ENCODE data around the gene LPP.

Gene LPP

DNA sequence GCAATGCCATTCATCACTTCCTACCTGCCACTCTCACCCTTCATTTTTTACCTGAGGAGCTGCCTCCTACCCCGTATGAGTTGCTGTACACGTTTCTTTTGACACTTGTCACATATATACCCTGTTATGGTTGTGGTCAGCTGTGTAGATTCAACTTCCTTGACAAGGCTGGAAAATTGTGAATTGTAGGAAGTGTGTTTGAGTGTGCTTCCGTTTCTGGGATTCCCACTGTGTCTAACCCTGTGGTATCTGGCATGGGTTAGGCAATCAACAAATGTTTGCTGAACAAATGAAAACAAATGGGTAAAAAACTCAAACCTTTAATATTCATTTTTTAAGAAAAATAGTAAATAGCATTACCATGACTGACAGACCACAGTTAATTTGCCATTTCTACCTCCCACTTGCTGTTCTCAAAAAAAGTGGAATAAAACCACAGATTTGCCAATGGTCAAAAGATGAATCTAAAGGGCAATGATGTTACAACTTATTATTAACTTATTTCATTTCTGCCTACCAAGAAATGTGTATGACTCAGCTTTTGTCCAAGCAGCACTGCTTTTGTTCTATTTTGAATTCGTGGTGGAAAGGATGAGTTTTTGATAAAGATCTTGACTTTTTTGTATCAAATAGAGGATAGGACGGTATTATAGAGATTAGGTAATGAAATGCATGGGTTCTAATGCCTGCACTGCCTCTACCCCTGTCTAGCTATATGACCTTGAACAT lies 404.6 kb downstream of the LPP start:
- peak; percentile 18 for DNase-seq (ENCODE audit: low spot score)

DNA sequence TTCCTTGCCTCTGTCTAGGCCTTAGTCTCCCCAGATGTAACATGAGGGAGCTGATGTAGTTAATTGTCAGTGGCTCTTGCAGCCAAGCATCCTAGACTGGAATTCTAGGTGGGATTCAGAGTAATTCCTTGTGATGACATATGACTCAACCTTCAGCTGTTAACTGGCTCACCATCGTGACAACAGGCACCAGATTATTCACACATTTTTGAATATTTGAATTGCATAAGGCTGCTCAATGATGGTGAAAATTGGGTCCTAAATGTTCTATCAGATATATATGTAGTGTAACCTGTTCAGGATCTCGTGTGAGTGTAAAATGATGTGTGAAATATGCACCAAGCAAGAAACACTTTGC lies 405.1 kb downstream of the LPP start:
- peak; percentile 29 for DNase-seq (ENCODE audit: low spot score)

DNA sequence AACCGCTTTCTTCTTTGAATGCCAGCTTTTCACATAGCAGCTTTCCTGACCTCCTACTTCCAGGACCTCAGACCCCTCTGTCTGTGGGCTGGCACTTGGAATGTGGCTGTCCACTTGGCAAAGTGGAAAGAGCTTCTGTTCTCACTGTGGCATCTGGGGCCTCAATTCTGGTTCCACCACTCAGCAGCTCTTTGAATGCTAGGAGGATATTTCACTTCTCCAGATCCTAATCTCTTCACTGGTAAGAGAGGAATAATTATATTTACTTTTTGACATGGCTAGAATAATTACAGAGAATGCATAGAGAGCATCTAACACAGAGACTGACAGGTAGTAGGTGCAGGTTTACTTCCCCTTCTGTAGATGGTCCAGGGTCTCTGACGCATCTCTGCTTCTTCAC lies 405.9 kb downstream of the LPP start:
- DNase-seq (ENCODE audit: low spot score) = no peak

DNA sequence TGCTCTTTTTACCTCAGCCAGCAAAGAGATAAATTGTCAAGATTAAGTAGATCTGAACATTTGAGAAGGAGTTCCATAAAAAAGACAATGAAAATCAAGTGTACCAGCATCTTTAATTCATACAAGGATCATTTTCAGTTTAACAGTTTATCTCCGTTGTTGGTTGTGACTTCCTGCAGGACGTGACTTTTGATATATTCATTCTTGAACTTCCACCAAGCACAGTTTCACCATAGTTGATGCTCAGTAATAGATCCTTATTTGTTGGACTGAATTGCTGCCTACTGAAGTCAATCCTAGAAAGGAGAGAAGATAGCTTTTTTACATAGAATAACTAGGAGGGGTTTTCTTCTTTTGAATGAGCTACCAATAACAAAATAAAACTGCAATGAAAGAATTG lies 408.2 kb downstream of the LPP start:
- DNase-seq (ENCODE audit: low spot score) = no peak

DNA sequence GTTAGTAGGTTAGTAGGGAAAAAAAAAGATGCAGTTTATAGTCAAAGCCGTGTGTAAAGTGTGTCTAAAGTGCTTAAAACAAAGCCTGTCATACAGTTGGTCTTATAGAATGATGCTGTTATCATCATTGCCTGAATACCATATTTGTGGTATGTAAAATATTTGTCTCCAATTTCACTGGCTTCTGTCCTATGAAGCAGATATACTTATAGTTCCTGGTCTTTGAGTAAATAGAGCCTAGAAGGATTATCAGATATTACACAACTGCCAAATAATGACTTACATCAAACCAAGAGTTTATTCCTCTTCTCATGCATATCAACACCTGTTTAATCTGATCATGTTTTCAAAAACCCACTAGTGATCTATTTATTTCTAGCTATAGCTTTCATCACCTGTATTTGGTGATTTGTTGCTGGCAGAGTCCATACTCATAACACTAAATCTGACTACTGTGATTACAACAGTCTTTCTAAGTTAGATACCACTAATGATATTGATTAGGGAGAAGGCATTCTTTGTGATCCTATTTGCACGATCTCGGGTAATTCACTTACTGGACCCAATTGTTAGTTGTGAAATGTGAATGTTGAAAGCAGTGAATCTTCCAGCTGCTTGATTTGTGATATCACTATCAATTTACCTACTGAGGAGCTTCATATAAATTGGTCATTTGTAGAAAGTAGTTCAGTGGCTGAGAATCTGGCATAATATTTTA lies 413.7 kb downstream of the LPP start:
- no peak for DNase-seq (ENCODE audit: low spot score)

DNA sequence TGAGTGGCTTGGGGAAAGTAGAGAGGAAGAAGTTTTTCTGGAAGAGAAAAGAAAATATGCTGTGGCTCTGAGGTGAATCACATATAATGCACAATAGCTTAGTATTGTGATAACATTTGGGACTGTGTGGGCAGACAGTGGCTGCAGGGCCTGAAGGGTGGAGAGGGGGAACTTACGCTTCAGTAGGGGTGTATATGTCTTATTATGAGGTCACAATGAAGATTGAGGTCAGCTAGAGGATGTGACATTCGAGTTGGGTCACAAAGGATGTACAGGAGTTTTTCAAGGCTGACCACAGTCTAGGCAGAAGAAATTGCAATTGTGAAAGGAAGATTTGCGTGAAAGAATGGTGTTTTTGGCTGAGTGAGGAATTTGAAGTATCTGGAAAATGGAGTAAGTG lies 414.8 kb downstream of the LPP start:
- peak; percentile 8 for DNase-seq (ENCODE audit: low spot score)

DNA sequence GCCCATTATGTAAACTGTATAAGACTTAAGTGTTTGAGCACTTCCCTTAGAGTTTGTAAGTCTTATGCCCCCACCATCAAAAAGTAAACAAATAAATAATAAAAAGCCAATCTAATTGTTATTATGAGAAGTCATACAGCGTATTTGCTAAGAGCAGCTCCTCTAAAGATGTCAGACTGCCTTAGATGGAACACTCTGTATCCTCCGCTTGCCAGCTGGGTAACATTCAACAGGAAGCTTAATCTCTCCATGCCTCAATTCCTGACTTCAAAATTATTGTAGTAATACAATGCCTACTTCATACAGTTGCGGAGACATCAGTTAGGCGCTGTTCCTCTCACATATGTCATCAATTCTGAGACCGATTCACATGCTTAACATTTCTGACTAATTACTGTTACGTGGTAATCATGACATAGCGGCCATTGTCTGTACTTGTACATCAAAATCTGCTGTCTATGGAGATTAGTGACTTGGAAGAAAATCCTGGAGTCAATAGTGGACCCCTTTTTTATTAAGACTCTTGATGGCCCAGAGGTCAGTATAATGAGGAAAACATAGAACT lies 417.7 kb downstream of the LPP start:
- DNase-seq (ENCODE audit: low spot score) = no peak

DNA sequence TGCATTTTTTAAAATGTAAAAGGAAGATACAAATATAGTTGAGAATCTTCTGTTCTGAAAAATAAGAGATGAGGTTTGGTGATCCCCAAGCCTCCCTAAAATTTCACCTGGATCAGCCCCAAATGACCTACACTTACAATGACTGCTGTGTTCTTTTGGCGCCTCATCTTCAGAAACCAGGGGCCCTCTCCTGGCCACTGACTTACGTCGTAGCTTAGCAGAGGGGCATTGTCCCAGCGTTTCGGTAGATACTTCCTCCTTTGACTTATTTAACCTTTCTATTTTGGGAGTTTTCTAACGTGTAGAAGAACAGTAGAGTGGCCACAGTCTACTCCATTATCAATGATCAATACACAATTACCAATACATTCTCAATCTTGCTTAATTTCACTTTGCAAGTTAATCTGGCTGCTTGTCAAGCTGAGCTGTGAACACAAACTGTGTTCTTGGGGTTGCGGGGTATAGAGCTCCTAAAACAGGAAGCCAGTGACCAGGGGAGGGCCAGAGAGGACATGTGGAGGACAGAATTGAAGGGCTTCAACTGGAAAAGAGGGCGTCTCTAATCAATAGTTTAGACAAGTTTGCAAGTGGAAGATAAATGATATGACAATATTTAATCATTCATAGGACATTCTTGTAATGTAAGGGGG lies 419.5 kb downstream of the LPP start:
- no peak for DNase-seq (ENCODE audit: low spot score)

DNA sequence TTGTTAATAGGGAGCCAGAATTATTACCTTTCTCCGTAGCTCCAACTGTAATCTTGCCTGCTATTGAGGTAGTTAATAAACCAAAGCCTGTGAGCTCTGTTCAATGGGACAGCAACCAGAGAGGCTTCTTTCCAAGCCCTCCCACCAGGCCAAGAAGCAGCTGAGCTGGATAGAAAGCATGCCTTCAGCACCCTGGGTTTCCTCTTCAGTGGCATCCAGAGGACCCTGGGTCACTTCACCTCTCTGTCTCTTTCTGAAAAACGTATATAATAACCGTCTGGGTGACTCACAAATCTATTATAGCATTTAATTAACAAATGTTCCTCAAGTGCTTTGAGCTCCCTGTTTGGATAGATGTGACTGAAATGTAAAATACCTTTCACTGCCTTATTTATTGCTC lies 420.0 kb downstream of the LPP start:
- no peak for DNase-seq (ENCODE audit: low spot score)

DNA sequence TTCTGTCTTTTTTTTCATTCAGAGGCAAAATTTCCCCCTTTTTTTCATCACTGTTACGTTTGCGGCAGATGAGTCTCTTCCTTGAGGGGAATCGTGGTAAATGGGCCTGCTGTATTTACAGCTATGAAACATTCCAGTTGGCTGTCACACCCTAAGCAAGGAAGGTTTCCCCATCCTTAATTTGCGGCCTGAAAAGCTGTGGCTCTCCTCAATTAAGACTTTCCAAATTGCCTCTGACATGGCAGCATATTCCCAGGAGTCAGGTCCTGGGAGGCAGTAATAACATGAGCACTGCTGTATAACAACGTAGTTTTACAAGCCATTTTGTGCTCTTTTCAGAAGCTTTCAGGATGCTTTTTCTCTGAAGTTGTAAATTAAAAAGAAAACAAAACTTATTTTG lies 420.9 kb downstream of the LPP start:
- DNase-seq (ENCODE audit: low spot score) = no peak

DNA sequence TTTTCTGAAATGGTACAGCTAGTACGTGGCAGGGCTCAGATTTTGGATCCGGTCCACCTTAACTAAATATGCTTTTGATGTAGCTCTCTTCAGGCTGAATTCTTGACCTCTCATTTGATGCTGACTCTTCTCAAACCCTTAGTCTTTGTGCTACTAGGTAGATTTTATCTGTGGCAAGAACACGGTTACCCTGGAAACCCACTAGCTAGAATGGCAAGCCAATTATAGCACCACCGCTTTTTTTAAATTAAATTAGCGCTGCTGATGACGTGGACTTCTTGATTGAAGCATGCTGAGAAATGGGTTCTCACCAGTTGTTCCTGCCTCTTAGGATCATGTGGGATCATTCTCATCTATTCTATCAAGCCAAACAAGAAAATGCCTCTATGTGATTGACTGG lies 421.5 kb downstream of the LPP start:
- DNase-seq (ENCODE audit: low spot score) = no peak

DNA sequence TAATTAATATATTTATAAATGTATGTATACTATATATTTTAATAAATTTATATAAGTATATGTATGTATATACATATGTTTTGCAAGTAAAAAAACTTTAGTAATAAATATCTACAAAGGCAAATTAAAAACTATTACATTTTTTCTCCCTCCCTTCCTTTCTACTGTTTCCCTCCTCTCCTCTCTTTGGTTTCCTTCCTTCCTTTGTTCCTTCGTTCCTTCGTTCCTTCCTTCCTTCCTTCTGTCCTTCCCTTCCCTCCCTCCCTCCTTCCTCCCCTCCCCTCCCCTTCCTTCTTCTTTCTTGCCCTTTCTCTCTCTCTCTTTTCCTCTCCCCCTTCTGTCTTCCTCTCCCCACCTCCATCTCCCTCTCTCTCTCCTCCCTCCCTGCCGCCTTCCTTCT lies 423.6 kb downstream of the LPP start:
- no peak for DNase-seq (ENCODE audit: low spot score)

DNA sequence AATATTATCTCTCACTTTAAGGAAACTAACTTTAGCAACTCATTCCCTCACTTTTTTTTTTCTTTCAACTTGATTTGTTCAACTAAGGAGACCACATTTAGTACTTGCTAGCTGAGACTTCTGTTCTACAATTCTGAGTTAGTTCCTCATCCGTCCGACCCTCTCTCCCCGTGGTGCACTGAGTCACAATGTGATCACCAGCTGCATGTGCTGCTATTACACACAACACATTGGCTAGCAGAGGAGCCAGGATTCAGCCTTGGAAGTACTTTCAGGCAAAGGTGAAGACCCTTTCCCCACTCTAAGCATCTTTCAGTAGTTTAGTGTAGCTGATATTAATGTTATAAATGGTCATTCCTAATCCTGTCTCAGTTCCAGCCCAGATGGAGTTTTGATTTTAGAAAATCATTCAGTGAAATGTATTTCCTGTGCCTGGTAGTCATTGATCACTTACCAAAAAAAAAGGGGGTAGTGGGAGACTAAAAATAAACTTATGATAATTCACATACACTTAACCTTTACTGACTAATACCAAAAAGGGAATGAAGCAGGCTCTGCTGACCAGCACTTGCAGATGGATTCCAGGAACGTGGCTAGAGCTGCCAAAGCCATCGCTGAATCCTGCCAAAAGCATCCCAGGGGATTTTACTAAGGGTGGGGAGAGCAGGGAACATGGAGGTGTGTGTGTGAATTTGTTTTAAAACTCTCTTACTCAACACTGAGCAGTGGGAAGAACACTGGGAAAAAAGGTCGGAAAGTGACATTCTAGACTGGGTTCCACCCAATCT lies 424.8 kb downstream of the LPP start:
- peak; percentile 62 for DNase-seq (ENCODE audit: low spot score)

DNA sequence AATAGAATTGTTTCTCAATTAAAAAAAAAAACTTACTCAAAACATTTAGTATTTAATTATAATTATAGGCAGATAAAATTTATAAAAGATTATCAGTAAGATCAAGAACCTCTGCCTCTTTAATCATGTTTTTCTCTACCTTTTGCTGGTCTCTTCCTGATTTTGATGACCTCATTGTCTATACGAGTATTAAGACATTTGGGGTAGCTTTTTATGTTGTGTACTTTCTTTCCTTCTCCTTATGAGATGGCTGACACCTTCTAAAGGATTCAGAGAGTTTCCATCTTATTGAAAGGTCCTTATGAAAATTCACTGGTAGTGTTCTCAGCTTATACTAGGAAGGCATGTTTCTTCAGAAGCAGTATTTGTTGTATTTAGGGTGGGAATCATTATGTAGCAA lies 426.3 kb downstream of the LPP start:
- no peak for DNase-seq (ENCODE audit: low spot score)

DNA sequence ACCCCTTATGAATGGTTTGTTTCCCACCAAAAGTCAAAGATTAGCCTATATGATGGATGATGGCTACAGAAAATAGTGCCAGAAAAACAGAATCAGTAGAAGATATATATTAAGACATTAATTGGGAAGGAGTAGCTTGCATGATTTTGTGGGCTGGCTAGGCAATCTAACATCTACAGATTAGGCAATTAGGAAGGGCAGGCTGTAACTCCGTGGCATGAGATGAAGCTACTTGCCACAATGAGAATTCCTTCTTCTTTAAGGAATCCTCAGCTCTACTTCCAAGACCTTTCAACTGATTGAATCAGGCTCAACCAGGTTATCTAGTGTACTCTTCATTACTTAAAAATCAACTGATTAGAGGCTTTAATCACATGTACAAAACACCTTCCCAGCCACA lies 426.7 kb downstream of the LPP start:
- no peak for DNase-seq (ENCODE audit: low spot score)

DNA sequence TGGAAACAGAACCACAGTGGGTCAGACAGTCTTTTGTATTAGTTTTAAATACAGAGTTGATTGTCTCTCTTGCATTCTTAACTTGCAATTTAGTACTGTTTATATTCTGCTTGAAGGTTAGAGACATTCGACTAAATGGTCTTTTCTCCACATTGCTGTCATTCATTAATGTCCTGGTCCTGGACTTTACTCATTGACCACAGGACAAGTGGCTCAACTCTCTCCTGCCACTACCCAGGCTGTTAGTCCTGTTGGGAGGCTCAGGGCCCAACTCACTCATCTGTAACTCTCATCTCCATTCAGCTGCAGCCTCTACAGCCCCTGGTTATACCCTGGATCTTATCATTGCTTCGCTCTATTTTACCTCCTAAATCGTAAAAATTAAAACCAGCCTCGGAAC lies 427.4 kb downstream of the LPP start:
- DNase-seq (ENCODE audit: low spot score) = no peak

DNA sequence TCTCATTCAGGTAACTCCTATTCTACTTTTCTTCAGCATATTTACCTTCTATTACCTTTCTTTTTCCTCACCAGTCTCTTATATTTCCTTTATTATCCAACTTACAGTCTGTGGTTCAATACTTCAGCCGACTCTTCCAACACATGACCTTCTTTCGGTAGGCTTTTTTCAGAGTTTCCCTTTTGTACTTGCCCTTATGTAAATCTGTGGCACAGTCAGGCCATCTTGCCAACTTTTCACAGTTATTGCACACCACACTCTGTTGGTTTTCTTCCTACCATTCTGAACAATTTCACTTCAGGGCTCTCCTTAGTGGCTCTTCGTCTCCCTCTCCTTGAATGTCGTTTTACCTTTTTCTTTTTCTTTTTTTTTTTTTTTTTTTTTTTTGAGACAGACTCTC lies 427.8 kb downstream of the LPP start:
- no peak for DNase-seq (ENCODE audit: low spot score)

DNA sequence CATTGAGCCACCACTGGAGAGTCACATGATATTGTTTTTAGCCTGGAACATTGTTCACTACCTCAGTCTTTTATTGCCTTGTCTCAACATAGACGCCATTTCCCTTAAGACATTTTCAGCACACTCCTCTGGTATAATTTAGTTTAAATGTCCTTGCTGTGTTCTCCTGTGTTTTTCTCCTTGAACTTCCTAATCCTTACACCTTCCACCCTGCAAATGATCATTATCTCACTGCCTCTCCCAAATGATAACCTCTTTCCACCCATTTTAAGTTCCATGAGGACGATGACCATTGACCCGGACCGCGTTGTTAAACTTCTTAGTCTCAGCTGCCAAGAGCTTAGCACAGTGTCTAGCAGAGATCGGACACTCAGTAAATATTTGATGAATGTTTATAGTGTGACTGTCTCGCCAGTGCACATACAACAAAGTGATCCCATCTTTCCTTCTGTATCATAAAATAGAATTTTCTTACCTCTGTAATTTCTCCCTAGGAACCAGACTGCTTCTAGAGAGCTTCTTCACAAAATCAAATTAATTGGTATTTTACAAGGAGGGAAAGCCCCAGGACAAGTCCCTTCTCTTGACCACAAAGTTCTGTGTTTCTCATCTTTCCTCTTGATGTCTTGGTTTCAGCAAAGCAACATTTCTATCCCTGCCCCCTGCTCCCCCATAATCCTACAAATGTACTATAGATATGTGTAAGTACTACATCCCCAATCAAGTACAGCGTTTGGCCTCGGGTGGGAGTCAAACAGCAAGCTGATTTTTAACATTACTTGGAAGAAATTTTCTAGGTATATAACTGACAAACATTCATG lies 429.6 kb downstream of the LPP start:
- no peak for DNase-seq (ENCODE audit: low spot score)

DNA sequence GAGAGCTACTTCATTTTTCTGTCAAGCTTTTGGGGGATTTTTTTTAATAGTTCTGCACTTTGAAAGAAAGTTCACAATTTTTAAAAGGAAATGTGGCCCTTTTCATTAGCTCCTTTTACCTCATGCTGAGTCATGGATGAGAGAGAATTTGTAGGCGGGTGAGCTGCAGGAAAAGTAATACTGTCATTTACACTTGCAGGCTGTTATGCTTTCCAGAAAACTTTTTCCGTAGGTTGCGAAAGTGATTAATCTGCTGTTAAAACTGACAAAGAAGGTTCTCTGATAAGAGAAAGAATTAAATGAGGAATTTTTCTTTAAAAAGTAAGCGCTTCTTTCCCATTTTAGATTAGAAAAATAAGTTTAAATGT lies 430.2 kb downstream of the LPP start:
- DNase-seq (ENCODE audit: low spot score) = peak; percentile 42

DNA sequence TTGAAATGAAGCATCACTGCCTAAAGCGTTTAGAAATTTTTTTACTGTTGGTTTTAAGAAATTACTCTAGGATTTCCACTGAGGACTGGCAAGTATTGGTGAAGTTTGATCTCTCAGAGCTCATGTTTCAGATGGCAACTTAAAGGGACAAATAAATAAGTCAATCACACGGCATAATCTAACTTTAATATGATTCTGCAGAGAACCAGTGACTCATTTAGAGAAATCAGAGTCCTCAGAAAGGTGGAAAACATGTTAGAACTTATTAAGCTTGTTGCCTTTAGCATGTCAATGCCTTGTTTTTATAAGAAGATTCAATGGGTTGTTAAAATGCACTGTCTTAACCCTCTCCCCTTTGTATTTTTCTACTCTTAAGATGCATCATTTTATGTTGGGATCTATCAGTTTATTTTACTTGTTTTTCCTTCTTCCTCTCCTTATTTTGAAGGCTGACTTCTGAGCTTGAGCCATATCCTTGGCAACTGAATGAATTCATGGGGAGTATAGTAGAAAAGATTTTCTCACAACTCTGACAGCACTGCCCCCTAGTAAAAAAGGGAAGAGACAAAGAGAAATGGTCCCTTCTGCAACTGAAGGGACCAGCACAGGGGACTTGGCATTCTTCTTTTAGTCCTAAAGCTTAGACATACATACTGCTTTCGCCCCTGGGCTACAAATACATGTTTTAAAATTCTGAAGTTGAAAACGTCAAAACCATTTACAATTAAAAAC lies 431.2 kb downstream of the LPP start:
- no peak for DNase-seq (ENCODE audit: low spot score)

DNA sequence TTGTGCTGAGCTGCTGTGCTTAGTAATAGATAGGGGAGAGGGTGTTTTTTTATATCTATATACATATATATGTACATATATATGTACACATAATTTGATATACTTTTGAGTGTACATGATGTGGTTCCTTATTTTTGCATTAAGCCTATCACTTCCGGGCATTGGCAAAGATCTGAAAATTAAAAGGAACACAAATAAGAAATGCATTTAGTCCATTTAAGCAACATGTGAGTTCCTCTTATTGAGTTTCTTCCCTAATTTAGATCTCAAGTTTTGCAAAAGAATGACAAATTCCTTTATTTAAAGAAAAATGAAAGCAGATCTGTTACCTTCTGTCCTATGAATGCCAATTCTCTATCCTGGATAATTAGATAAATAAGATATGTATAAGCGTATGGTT lies 435.1 kb downstream of the LPP start:
- no peak for DNase-seq (ENCODE audit: low spot score)

Data from AG20443 (cell line).